RPMI7951 (cell line): ENCODE data around the gene PROM2. TPM values are rescaled to one million over a fixed set of nuclear protein-coding genes. Genes with fewer than 3 reads are reported as not detected.
"Not testable (repeated sequence)": the region's sequence is repeated elsewhere in the genome, so short reads cannot be mapped to it uniquely, and the experiment has no call there.

Experiments used
- DNase-seq: peaks from one replicate; pipeline ENCODE4 v3.0.0-alpha.2; 2012; ENCODE audit warnings: low read depth
- total RNA-seq: library from RNA; depleted of rRNA; stranded (reverse); fragments of >200 nt; shearing (Covaris generic); gene quantifications from 2 replicates; pipeline ENCODE4 v1.2.3, GENCODE V29; 2014; rRNA removed

The PROM2 gene
- 1.8 and 2.4 TPM in 2 replicates for total RNA-seq

GRCh38 chr2:95274291-95275150 is at the start of gene PROM2:
PROM2 (plus strand) TSS chr2:95274449; CDS start chr2:95274586, 137 bp downstream.
- no peak for DNase-seq

GRCh38 chr2:95225658-95226057 is 48.6 kb upstream of the PROM2 start:
- no peak for DNase-seq

GRCh38 chr2:95231723-95232122 is 42.5 kb upstream of the PROM2 start:
- DNase-seq = peak; percentile 91

GRCh38 chr2:95232232-95232631 is 42.0 kb upstream of the PROM2 start:
- peak; percentile 36 for DNase-seq

GRCh38 chr2:95234286-95234785 is 39.9 kb upstream of the PROM2 start:
- no peak for DNase-seq

GRCh38 chr2:95234816-95235215 is 39.4 kb upstream of the PROM2 start:
- DNase-seq = peak; percentile 42

GRCh38 chr2:95238131-95238530 is 36.1 kb upstream of the PROM2 start:
- DNase-seq = no peak

GRCh38 chr2:95240091-95240490 is 34.2 kb upstream of the PROM2 start:
- DNase-seq = peak; percentile 19

- DNase-seq = peak; percentile 15
Measured at GRCh38 chr2:95240556-95240955, 33.7 kb upstream of the PROM2 start.

GRCh38 chr2:95242084-95242483 is 32.2 kb upstream of the PROM2 start:
- not testable (repeated sequence) for DNase-seq

- DNase-seq = peak; percentile 38
Measured at GRCh38 chr2:95258271-95258670, 16.0 kb upstream of the PROM2 start.

GRCh38 chr2:95260028-95261023 is 13.9 kb upstream of the PROM2 start:
- no peak for DNase-seq

GRCh38 chr2:95261602-95262001 is 12.6 kb upstream of the PROM2 start:
- DNase-seq = no peak

- peak; percentile 25 for DNase-seq
Measured at GRCh38 chr2:95262896-95263542, 11.2 kb upstream of the PROM2 start.

- DNase-seq = peak; percentile 38
Measured at GRCh38 chr2:95264624-95265023, 9.6 kb upstream of the PROM2 start.

- DNase-seq = no peak
Measured at GRCh38 chr2:95265182-95265581, 9.1 kb upstream of the PROM2 start.

- DNase-seq = no peak
Measured at GRCh38 chr2:95266781-95267430, 7.3 kb upstream of the PROM2 start.

- peak; percentile 81 for DNase-seq
Measured at GRCh38 chr2:95267458-95268210, 6.6 kb upstream of the PROM2 start.

- DNase-seq = no peak
Measured at GRCh38 chr2:95268211-95269035, 5.8 kb upstream of the PROM2 start.
